HPDE6-E6E7 (cell line): Measurements from ENCODE around the gene ADH7.

Source experiments
- DNase-seq: peaks from one replicate; pipeline ENCODE4 v3.0.0; 2011; ENCODE audit warnings: missing footprints; ENCODE audit errors: extremely low spot score

ADH7 gene

DNA sequence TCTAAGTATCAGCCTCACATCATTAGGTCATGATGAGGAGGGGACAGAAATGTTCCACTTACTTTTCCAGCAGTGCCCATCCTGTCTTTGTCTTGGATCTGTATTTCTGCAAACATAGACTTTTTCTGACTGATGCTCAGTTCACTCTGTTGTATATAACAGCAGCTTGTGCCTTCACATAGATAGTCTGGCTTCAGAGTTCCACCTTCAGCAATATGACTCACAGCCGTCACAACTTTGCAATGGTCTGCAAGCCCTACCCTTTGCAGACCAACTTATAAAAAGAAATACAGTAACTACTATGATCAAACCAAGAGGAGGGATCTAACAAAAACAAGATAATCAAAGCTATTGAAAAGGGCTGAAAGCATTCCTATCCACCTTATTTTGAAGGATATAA is at the start of gene ADH7:
TSS of gene ADH7 (minus strand) at position 189 of the 400 bp plus-strand sequence. CDS start at position 80, 109 bp downstream.
- DNase-seq, result no peak

DNA sequence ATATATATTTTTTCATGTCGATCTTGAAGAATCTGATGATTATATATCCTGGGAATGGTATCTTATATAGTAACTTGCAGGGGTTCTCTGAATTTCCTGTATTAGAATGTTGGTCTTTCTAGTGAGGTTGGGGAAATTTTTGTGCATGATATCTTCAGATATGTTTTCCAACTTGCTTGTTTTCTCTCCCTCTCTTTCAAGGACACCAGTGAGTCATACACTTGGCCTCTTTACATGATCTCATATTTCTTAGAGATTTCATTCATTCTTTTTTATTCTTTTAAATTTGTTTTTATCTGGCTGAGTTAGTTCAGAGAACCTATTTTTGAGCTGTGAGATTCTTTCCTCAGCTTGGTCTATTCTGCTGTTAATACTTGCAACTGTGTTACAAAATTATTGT is 48.5 kb upstream of the ADH7 start:
- DNase-seq, result no peak

DNA sequence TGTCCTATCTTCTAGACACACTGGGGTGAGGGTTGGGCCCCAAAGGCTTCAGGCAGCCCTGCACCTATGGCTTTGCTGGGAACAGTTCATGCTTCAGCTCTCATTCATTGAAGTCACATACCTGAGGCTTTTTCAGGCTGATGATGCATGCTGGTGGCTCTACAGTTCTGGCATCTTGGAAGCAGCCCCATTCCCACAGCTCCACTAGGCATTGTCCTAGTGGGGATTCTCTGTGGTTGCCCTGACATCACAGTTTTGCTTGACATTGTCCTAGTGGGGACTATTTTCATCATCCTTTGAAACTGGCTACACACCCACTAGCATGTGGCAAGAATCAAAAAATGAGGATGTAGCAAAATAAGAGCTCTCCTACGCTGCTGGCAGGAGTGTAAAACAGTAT is 38.0 kb upstream of the ADH7 start:
- no peak for DNase-seq

DNA sequence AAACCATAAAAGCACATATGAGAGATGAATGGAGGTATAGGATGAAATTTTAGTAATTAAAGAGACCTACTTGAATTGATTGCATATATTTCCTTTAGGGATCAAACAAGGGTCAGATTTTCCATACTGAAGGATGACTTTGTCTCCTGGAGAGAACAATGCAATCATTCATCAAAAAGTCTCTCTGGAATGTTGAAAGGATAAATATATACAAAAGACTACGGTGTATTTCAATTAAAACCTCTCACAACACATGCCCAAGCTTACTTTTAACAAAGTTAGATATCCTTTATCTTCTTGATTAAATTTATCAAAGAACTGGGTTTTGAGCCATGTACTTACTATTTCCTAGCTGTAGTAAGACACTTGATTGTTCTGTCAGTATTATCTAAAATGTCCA is 36.8 kb upstream of the ADH7 start:
- DNase-seq, result no peak

DNA sequence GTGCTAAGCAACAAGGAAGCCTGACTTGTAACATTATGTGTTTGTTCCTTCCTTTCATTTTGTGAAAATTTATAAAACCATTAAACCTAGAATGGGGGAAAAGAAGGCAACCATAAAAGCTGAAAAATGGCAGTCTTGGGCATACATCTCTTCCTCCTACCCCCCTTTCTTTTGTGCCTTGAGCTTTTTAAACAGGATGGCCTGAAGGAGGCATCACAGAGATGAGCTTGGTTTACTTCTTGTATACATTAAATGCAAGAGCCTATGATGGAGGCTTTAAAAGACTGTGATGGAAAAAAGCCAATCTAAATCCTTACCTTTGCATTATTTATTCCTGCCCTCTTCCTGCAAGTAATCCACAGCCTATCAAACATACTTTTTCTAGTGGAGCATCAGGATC is 36.2 kb upstream of the ADH7 start:
- DNase-seq, result no peak

DNA sequence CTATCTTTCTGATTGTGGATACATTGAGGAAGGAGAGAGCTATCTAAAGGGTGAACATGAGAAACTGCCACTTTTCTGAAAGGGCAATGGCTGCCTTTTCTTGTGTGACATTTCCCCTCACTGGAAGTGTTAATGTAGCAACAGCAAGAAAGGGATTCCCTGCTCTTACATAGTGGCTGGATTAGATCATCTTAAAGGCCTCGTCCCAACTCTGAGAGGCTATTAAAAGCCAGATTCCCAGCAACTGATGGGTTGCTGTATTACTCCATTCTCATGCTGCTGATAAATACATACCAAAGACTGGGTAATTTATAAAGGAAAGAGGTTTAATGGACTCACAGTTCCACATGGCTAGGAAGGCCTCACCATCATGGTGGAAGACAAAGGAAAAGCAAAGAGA is 33.7 kb upstream of the ADH7 start:
- DNase-seq, result no peak

DNA sequence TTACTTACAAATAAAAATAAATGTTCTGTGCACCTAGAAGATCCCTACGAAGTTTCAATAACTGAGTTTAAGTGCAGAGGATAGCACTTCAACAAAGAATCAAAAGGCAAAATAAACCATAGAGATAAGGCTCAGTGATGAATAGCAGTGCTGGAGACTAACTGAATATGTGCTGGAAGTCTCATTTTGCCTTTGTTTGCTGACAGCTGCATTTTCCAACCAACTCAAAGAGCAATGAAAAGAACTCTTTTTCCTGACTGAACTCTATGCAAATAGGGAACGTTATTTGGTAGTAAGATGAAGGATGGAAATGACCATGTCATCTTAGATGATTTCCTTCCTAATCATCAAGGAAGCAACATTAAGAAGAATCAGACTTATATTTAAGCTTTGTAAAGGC is 32.7 kb upstream of the ADH7 start:
- no peak for DNase-seq

DNA sequence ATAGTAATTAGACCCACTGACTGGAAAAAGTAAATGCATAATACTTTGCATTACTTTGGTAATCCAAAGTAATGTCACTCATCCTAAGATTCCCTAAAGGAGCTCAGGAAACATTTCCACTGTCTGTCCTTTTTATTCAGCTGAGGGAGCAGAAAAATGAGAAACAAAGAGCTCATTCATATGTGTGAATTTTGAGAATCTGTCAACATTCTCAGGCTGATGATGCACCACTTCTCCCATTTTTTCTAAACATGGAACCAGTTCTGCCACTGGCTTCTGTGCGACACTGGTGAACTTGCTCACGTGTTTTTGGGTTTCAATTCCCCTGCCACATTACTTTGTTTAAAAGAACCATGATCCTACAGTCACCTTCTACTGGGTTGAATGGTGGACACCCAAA is 28.4 kb upstream of the ADH7 start:
- DNase-seq, result no peak

DNA sequence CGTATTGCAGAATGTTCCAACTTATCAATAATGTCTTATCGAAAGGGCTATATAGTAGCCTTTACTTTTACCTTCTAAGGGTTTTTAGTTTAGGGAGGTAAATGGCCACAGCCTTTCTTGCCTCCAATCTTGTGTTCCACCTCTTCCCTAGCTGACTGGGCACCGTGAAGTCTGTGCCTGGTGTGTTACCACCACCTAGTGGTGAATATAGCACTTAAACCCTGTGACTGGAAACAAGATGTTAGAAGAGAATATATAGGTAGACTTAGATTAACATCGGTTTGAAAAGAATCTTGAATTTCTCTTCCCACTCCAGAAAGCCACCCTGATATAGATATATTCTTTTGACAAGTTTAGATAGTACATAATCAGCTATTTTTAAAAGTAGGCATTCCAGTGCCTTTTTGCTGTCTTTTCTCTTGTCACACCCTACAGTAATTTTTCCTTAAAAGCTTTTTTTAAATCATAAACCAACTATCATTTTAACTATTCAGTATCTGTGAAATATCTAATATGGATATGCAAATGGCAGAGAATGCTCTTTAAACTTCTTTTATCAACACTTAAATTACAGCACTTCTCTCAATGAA is 27.8 kb upstream of the ADH7 start:
- DNase-seq, result peak; percentile 69

DNA sequence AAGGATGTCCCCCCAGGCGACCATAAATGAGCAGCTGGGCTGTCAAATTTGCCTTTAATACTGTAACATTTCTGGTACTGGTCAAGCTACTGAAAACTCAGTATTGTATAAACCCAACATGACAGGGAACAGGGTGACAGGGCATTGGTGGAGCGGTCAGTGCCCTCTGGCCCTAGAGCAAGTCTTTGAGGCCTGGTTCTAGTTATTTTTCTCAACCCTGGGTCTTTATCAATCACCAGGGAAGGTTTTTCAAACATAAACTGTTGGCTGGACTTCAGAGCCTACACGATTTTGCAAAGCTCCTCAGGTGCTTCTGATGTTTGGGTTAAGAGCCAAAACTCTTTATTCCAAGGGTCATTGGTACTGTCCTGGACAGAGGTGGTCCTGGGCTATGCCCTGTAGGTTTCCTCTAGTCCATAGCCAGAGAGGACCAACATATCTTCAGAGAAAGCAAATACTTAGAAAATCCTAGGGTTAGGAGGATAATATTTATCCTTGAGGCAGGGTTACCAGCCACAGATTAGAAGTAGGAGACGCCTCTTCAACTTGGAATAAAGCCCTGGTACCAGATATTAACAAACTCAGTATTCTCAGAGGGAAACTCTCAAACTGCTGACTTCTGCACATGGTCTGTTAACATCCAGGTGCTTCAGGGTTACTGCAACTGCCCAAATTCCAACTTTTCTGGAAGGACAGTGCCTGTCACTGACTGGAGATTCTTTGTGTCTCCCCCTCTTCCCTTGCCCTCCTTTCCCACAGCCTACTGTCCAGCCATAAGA is 26.7 kb upstream of the ADH7 start:
- no peak for DNase-seq

DNA sequence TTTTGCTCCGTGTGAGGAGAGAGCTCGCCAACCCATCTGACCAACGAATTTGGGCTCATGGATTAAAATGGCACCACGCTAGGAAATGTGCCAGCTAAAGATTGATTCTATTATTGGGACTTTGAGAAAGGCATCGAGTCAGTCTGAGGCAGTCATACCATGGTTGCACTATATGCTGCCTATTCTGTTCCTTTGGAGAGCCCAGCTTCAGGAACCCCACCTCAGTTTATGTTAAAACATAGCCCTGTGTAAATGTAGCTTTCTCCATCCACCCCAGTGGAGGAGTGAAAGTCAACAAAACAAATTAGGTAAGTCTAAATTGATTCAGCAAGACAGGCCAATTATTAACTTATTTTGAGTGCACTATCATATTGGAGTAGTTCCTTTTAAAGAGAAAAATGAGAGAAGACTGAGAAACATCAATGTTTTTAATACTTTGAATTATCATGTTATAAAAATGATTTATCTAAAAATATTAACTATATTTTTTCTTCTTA is 24.5 kb upstream of the ADH7 start:
- no peak for DNase-seq

DNA sequence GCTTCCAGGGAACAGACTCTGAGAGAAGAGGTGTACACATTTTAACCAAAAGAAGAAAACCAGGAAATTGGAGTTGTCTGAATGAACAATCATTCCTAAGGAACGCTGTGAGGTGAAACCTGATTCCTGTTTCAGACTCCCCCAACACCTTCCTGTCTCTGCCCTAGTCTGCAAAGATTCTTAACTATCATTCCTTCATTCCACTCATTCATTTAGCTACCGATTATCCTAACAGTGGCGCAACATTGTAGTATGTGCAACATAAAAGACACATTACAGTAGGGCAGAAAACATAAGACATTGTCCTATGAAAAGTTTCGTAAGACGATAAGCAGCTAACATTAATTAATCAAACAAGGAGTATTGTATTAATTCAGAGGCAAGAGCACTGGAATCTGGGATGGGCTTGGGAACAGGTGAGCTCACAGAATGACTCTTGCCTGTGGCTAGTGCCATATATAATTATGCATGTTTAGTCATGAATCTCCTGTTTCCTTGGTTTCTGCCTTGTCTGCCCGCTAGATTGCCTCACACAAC is 23.8 kb upstream of the ADH7 start:
- peak; percentile 72 for DNase-seq

DNA sequence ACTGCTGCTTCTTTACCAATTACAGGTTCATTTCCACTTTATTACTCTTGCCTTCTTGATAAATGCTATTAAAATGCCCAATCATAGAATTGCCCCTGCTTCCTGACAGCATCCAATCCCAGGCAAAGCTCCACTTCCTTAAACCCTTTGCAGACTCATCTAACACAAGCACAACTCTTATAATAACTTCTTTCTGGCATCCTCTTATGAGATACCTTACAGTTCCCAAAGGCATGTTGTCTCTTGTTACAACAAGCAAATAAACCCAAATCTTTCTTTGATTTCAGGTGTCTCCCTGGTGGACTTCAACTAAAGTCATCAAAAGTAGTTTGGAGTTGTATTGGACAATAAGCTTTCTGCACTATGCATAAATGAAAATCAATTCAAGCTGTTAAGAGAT is 22.5 kb upstream of the ADH7 start:
- no peak for DNase-seq

DNA sequence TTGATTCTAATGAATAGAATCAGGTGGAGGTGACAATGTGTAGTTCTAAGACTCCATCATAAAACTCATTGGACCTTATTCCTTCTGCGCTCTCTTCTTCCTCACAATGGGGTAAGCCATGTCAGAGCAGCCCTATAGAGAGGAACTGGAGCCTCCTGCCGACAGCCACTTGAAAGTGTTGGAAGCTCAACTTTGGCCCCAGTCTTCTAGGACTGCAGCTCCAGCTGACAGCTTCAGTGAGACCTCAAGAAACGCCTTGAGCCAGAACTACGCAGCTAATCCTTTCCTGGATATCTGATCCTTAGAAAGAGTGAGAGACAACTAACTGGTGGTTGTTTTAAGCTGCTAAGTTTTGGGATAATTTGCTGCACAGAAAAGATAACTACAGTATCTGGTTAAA is 22.1 kb upstream of the ADH7 start:
- DNase-seq, result no peak

DNA sequence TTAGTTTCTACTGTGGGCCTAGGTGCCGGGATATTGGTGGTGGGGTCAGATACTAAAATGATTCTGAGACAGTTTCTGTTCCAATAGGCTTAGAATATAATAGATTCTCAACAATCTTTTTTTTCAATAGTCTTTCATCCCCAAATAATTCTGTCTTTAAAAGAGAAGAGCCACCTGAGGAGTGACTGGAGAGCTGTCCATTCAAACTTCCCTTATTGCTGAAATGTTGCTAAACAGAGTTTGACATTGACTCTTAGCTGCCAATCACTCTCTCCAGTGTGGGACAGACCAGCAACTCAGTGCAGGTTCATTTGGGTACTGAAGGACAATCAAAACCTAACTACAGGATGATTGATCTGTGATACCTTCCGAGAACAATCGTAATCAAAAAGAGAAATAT is 12.4 kb upstream of the ADH7 start:
- DNase-seq, result no peak

DNA sequence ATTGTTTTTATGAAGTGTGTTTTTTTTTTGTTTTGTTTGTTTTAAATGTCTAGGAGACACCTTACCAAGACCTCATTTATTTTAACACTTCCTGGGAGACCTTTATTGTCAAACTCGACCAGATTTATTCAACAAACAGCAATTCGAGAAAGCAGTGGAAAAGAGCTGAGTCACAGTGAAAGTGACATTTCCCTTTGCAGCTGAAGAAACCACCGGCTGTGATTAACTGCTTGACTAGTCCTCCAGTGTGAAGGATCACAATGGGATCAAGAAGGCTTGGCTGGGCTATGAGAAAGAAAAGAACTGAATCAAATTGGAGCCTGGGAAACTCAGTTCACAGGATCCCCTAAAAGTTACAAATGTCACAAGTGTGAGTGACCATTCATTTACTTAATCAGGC is 11.9 kb upstream of the ADH7 start:
- peak; percentile 42 for DNase-seq

DNA sequence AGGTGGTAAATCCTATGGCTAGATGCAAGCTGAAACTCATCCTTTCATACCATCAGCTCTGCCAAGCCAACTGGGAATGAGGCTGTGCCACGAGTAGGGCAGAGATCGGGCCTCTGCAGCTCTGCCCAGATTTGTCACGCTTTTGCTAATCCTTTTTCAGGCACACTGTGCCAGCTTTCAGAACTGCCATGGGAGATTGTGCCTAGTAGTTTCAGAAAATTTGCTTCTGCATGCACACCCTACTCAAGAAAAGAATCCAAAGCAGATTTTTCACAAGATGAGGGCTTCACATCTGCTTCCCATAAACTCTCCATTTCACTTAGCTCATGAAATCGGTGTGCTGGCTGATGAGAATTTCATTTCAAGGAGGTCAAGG is 3.3 kb upstream of the ADH7 start:
- no peak for DNase-seq

DNA sequence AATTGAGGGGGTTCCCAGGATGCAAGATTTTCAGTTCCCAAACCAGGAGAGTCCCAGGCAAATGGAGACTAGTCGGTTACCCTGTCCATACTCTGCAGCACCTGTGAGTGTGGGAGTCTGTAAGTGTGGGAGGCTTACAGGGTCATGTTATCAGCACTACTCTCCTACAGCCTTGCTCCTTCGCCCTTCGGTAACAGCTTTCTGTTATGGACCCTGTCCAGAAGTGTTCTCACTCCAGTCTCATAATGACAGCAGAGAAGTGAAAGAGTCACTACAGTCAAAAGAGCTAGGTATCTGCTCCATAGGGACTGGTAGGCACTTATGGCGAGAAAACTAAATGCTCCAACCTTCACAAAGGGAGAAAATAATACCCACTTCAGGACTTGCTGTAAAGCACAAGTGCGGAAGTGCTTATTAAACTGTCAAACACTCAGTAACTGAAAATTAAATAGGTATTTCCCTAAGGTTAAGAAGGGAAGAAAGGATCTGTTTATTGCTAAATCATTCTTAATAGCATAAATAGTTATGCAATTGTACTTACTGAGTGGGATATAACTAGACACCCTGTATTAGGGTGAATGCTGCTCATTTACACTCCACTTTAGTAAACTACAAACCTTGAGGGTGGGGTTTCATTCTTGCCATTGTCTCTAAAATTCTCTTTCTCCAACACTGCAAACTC is 2.7 kb upstream of the ADH7 start:
- no peak for DNase-seq

DNA sequence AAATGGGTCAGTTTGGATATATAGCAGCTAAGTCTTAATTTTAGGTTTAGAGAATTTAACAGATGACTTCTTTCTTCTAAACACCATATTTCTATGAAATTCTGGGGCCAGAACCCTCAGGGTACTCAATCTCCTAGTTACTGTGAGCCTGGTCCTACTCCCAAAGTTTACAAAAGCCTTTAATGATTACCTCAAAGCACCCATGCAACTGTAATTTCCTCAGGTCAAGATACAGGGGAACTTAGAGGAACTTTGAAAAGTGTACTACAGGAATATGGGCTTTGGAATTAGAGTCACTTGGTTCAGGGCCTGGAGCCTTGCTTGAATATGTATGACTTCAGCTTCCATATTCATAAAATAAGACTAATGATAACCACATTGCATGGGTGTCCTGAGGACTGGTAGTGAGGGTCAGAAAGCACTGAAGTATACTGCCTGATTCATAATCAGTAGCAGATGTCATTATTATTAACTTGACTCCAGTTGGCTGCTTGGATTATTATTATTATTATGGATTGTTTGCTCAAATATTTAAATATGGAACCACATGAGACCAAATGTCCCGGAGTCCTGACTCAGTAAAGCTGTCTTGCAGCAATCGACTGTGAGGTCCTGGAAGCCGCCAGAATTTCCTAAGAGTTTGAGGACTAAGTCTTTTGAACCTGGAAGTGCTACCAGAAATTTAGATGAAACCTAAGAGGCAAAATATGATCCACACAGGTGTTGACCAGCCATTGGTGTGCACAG is 2.0 kb upstream of the ADH7 start:
- no peak for DNase-seq

DNA sequence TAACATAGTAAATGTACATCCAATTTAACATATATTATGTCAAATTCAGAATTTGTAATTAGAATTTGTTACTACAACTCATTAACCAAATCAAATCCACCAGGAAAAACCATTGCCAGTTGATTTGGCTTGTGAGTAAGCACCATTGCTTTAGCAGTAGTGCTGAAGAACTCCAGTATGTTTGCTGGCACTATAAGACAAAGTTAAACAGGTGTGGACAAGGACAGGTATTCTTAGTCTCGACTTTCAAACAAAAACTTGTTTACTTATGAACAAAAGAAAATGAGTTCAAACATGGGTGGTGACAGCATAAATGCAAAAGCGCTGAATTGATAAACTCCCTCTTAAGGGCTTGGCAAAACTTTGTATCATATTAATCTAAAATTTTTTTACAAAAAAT is 1.3 kb upstream of the ADH7 start:
- DNase-seq, result no peak

DNA sequence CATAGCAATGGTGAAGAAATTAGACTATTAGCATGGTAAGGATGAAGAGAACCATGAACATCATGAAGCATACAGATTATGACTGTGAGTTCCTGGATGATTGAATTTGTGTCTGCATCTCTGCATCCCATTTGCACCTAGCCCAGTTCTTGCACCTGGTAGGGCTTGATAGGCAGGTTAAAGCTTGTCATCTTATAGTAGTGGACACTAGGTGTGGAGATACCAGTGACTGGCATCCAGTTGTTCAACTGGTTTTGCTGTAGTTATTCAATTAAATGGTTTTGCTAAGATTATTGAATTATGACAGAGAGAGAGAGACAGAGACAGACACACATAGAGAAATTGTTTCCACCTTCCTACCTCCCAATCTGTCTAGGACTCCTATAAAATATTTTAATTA is 5.0 kb downstream of the ADH7 start:
- no peak for DNase-seq

DNA sequence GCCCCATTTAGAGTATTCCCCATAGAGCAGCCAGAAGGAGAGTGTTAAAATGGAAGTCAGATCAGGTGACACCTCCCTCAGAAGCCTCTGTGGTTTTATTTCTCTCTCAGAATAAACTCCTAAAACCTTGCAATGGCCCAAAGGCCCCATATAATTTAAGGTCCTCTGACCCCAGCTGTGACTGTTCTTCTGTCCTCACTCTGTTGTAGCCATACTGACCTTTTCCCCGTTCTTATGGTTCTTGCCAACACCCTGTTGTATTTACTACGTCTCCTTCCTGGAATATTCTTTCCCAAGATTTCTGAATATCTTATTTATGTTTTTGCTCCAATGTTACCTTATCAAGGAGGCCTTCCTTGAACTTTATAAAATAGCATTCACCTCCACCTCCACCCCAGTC is 18.0 kb downstream of the ADH7 start:
- no peak for DNase-seq
